ENCODE measurements around the gene LAMA4. TPM values are rescaled to one million over a fixed set of nuclear protein-coding genes. Genes with fewer than 3 reads are reported as not detected.
A peak's percentile ranks its signal among the peaks of the same experiment; 100 is the strongest.

The LAMA4 gene, protein sequence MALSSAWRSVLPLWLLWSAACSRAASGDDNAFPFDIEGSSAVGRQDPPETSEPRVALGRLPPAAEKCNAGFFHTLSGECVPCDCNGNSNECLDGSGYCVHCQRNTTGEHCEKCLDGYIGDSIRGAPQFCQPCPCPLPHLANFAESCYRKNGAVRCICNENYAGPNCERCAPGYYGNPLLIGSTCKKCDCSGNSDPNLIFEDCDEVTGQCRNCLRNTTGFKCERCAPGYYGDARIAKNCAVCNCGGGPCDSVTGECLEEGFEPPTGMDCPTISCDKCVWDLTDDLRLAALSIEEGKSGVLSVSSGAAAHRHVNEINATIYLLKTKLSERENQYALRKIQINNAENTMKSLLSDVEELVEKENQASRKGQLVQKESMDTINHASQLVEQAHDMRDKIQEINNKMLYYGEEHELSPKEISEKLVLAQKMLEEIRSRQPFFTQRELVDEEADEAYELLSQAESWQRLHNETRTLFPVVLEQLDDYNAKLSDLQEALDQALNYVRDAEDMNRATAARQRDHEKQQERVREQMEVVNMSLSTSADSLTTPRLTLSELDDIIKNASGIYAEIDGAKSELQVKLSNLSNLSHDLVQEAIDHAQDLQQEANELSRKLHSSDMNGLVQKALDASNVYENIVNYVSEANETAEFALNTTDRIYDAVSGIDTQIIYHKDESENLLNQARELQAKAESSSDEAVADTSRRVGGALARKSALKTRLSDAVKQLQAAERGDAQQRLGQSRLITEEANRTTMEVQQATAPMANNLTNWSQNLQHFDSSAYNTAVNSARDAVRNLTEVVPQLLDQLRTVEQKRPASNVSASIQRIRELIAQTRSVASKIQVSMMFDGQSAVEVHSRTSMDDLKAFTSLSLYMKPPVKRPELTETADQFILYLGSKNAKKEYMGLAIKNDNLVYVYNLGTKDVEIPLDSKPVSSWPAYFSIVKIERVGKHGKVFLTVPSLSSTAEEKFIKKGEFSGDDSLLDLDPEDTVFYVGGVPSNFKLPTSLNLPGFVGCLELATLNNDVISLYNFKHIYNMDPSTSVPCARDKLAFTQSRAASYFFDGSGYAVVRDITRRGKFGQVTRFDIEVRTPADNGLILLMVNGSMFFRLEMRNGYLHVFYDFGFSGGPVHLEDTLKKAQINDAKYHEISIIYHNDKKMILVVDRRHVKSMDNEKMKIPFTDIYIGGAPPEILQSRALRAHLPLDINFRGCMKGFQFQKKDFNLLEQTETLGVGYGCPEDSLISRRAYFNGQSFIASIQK (N-terminal part only)
- 1 to 10 TPM; 2.9 to 8.3 (median 4.2) TPM for total RNA-seq
- long read RNA-seq = 0 reads

DNA sequence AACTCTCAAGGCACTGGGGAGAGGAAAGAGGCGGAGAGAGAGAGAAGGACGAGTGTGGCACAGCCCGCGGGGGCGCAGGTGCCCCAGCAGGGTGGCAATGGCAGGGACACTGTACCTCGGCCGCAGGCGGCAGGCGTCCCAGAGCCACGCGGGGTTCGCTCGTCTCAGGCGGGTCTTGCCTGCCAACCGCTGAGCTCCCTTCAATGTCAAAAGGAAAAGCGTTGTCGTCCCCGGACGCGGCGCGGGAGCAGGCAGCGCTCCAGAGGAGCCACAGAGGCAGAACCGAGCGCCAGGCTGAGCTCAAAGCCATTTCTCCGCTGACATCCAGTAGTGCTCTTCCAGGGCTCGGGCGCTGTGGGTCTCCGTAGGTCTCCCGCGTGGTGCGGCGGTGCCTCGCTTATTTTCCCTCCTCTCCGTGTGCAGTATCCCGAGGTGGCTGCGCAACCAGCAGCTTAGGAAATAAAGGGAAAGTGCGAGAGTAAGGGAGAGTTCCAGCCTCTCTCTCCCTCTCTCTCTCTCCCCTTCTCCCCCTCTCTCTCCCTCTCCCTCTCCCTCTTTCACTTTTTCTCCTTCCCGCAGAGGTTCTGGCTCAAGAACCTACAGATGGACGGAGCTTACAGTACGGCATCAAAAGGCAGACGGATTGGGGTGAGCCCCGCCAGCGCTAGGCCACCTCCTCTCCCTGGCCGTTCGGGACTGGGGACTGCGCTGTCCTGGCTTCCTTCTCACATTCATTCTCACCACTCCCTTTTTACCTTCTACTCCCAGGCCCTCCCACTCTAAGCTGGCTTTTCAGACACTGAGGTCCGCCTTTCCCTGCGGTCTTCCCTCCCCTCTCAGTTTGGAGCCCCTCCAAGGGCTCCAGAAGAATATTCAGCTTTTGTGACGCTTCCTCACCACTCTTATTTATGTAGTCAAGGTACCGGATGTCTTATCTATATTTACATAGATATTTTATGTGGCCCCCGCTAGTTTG lies at the start of gene LAMA4:
LAMA4 (minus strand) TSS at position 727 of the 976 bp plus-strand sequence; CDS start at position 310, 417 bp downstream.
- peak within 1 kb of the TSS; percentile 16 to 47 (median 39) for H3K27ac ChIP-seq

DNA sequence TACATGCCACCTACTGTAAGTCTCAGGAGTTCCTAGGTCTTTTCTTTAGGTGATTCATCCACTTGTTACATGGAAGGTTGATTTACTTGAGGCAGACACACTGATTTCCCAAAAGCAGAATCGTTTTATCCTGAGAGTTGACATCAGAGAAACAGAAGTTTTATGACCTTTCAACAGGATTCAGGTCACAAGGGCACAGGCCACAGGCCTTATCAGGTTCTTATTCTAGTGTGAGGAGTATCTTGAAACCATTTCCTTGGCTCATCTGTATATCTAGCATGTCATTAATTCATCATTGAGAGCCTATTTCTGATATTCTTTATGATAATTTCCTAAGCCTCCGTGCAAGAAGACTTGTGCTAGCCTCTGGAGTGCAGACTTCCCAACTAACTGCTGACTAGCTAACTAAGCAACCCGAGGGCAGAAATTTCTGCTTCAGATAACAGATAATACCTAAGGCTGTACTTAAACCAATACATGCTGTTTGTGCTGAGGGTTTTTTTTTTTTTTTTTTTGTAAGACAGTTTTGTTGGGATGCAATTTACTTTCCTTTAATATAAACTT lies 47.9 kb upstream of the LAMA4 start:
- TF ChIP-seq POLR2A (IDR thresholded peaks at IDR 0.05) = no peak
- TF ChIP-seq, protein P1, sequence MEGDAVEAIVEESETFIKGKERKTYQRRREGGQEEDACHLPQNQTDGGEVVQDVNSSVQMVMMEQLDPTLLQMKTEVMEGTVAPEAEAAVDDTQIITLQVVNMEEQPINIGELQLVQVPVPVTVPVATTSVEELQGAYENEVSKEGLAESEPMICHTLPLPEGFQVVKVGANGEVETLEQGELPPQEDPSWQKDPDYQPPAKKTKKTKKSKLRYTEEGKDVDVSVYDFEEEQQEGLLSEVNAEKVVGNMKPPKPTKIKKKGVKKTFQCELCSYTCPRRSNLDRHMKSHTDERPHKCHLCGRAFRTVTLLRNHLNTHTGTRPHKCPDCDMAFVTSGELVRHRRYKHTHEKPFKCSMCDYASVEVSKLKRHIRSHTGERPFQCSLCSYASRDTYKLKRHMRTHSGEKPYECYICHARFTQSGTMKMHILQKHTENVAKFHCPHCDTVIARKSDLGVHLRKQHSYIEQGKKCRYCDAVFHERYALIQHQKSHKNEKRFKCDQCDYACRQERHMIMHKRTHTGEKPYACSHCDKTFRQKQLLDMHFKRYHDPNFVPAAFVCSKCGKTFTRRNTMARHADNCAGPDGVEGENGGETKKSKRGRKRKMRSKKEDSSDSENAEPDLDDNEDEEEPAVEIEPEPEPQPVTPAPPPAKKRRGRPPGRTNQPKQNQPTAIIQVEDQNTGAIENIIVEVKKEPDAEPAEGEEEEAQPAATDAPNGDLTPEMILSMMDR (IDR thresholded peaks at IDR 0.05) = no peak
- H3K27me3 ChIP-seq = no peaks in the 10 kb centered on the region
- no peak overlapping the region for H3K27ac ChIP-seq
- ATAC-seq = no peak
- H3K36me3 ChIP-seq = no peaks in the 10 kb centered on the region
- DNase-seq = no peak
- H3K4me1 ChIP-seq = no peaks in the 10 kb centered on the region
- no peak overlapping the region for H3K4me3 ChIP-seq
- WGBS (ENCODE audit: insufficient coverage, low coverage, low lambda C conversion rate, missing lambda C conversion rate) = 50% methylated on average over 3 of the region's 3 CpGs
- intact Hi-C loops (cut with DNase I) = no loop called here
- H3K9me3 ChIP-seq = no peaks in the 10 kb centered on the region

More for the DNA sequence above, at the start of gene LAMA4:
- WGBS (ENCODE audit: insufficient coverage, low coverage, low lambda C conversion rate, missing lambda C conversion rate) = 14% methylated on average over 24 of the region's 52 CpGs
- intact Hi-C loops (cut with DNase I) = no loop called here
- Histone ChIP-seq H3K36me3 (no peaks in the 10 kb centered on the region), H3K9me3 (no peaks in the 10 kb centered on the region), H3K4me3 (peak within 1 kb of the TSS; percentile 49 to 66 (median 65)), H3K27me3 (no peaks in the 10 kb centered on the region), H3K4me1 (peaks cover 0 to 3% (median 0%) of the 10 kb centered on the region in 4 donors)
- TF ChIP-seq, protein P1 (IDR thresholded peaks at IDR 0.05) = no peak
- peak; percentile 34 for TF ChIP-seq POLR2A (IDR thresholded peaks at IDR 0.05)
- peak; percentile 45 to 62 (median 56) for DNase-seq
- peak; percentile 81 to 87 (median 84) for ATAC-seq

DNA sequence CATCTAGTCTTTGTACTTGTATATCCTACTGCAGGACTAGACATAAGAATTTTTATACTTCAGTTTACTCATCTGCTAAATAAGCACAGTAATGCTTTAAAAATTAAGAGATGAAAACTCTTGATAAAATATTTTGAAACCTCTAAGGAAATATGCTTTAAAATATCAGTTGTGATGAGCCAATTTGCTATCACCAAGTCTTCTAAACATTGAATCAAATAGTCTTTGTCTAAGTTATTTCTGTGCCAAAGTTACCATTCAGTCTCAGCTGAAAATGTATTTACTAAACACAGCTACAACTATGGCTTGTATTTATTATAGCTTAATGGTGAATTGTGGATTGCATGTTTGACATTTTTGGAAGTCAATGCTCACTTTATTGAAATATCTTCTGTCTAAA lies 46.5 kb upstream of the LAMA4 start:
- no peak for TF ChIP-seq POLR2A (IDR thresholded peaks at IDR 0.05)
- TF ChIP-seq, protein P1 (IDR thresholded peaks at IDR 0.05) = no peak
- no peaks in the 10 kb centered on the region for H3K36me3 ChIP-seq
- intact Hi-C loops (cut with DNase I) = no loop called here
- H3K4me3 ChIP-seq = no peak overlapping the region
- no peaks in the 10 kb centered on the region for H3K4me1 ChIP-seq
- no peaks in the 10 kb centered on the region for H3K9me3 ChIP-seq
- H3K27me3 ChIP-seq = no peaks in the 10 kb centered on the region
- no peak for ATAC-seq
- no peak for DNase-seq
- no peak overlapping the region for H3K27ac ChIP-seq
